Gastrocnemius medialis (tissue), 4 donors: ENCODE results near the gene PLAGL2. TPM values are rescaled to one million over a fixed set of nuclear protein-coding genes. Genes with fewer than 3 reads are reported as not detected.

Experiments
- ATAC-seq, 2 donors: fragments of 150-250 bp; one replicate each; pipeline ENCODE4 v1.9.1; 2016
- DNase-seq, 2 donors: peaks; one replicate each; pipeline ENCODE4 v3.0.0-alpha.2; 2019
- H3K27ac ChIP-seq, 4 donors: fragments of 200-600 bp; sonication (generic); 1 replicate in 1 of 4; 2 replicates in 3 of 4; pipeline ENCODE4 v1.5.1; 2016 to 2018; ENCODE audit warnings: mild to moderate bottlenecking in 2 of 4, moderate library complexity in 1 of 4
- H3K27me3 ChIP-seq, 3 donors: fragments of 200-600 bp; sonication (generic) in 2 of 3; 1 replicate in 1 of 3; 2 replicates in 2 of 3; pipeline versions ENCODE4 v1.5.1 to v1.6.0; 2016 to 2019; ENCODE audit warnings: mild to moderate bottlenecking in 1 of 3, moderate library complexity in 1 of 3
- H3K36me3 ChIP-seq, 2 donors: fragments of 200-600 bp; sonication (generic) in 1 of 2; one replicate each; pipeline ENCODE4 v1.5.1; 2017 to 2018
- H3K4me1 ChIP-seq, 2 donors: fragments of 200-600 bp; sonication (generic) in 1 of 2; one replicate each; pipeline ENCODE4 v1.5.1; 2016 to 2017; ENCODE audit warnings: mild to moderate bottlenecking in 2 of 2
- H3K4me3 ChIP-seq, 4 donors: fragments of 200-600 bp; sonication (generic) in 3 of 4; 1 replicate in 1 of 4; 2 replicates in 3 of 4; pipeline ENCODE4 v1.5.1; 2016 to 2019; ENCODE audit warnings: mild to moderate bottlenecking in 2 of 4
- H3K9me3 ChIP-seq, 3 donors: fragments of 200-600 bp; sonication (generic) in 2 of 3; 1 replicate in 1 of 3; 2 replicates in 2 of 3; pipeline ENCODE4 v1.5.1; 2016 to 2019
- POLR2A ChIP-seq, 2 donors: fragments of 450-650 bp; IDR thresholded peaks; one replicate each; pipeline ENCODE4 v1.6.1; 2017; ENCODE audit warnings: antibody characterized with exemption in 2 of 2, mild to moderate bottlenecking in 2 of 2, moderate library complexity in 2 of 2
- in situ Hi-C, 4 donors: fragments of 200-750 bp; cut with MboI; loops; one replicate each; pipeline versions ENCODE4 v1.15.0 to v1.8.0; 2017; ENCODE audit warnings: low sequenced_read_pairs in 4 of 4
- intact Hi-C: fragments of 100-400 bp; cut with DNase I; formaldehyde crosslinking; loops from one replicate; pipeline ENCODE4 v1.15.1; 2023; ENCODE audit warnings: low total_unique reads
- total RNA-seq, 4 donors: library from RNA; depleted of rRNA; stranded (reverse); fragments of >200 nt; gene quantifications; one replicate each; pipeline versions ENCODE4 v1.1.0 to v1.2.3, GENCODE V29; 2016
- TF ChIP-seq, protein P1 (sequence below), 5 experiments: fragments of 450-650 bp in 3 of 5; fragments of 200-600 bp in 2 of 5; sonication (generic) in 2 of 5; IDR thresholded peaks in 4 of 5; conservative IDR thresholded peaks in 1 of 5; 1 replicate in 4 of 5; 2 replicates in 1 of 5; pipeline ENCODE4 v1.5.1; 2016 to 2019; ENCODE audit warnings: antibody characterized with exemption in 5 of 5, mild to moderate bottlenecking in 3 of 5, moderate library complexity in 3 of 5

Gene PLAGL2
- total RNA-seq, 4 donors from 2014 or later: 1.4 to 6.5 (median 5.8) TPM

DNA sequence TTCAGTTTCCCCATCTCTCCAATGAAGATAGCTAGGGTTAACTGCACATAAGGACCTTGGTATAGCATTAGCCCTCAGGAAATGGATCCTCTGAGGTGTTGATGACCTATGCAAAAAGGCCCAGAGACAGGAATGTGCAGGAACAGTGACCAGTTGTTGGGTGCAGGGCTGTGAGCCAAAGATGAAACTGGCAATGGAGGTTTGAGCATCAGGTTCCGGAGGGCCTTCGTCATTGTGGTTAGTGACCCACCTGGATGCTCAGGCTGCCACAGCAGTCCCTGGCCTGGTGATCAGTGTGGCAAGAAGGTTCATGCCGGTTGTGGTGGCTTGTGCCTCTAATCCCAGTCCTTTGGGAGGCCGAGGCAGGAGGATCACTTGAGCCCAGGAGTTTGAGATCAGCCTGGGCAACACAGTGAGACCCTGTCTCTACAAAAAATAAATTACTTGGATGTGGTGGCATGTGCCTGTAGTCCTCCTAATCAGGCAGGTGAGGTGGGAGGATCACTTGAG lies 54.3 kb downstream of the PLAGL2 start:
- DNase-seq (no peak), ATAC-seq (no peak)
- no peak overlapping the region for H3K27ac ChIP-seq
- TF ChIP-seq, protein P1, sequence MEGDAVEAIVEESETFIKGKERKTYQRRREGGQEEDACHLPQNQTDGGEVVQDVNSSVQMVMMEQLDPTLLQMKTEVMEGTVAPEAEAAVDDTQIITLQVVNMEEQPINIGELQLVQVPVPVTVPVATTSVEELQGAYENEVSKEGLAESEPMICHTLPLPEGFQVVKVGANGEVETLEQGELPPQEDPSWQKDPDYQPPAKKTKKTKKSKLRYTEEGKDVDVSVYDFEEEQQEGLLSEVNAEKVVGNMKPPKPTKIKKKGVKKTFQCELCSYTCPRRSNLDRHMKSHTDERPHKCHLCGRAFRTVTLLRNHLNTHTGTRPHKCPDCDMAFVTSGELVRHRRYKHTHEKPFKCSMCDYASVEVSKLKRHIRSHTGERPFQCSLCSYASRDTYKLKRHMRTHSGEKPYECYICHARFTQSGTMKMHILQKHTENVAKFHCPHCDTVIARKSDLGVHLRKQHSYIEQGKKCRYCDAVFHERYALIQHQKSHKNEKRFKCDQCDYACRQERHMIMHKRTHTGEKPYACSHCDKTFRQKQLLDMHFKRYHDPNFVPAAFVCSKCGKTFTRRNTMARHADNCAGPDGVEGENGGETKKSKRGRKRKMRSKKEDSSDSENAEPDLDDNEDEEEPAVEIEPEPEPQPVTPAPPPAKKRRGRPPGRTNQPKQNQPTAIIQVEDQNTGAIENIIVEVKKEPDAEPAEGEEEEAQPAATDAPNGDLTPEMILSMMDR (IDR thresholded peaks at IDR 0.05 in 4 of 5, conservative IDR thresholded peaks at IDR 0.05 in 1 of 5): no peak
- TF ChIP-seq POLR2A (IDR thresholded peaks at IDR 0.05): no peak
- intact Hi-C loops (no loop called here), in situ Hi-C loops (no loop called here)
- peaks cover 9 to 17% of the 10 kb centered on the region in 2 donors for H3K4me1 ChIP-seq
- H3K4me3 ChIP-seq: no peak overlapping the region
- H3K9me3 ChIP-seq: no peaks in the 10 kb centered on the region
- peaks cover 0 to 59% of the 10 kb centered on the region in 2 donors for H3K36me3 ChIP-seq
- no peaks in the 10 kb centered on the region for H3K27me3 ChIP-seq

DNA sequence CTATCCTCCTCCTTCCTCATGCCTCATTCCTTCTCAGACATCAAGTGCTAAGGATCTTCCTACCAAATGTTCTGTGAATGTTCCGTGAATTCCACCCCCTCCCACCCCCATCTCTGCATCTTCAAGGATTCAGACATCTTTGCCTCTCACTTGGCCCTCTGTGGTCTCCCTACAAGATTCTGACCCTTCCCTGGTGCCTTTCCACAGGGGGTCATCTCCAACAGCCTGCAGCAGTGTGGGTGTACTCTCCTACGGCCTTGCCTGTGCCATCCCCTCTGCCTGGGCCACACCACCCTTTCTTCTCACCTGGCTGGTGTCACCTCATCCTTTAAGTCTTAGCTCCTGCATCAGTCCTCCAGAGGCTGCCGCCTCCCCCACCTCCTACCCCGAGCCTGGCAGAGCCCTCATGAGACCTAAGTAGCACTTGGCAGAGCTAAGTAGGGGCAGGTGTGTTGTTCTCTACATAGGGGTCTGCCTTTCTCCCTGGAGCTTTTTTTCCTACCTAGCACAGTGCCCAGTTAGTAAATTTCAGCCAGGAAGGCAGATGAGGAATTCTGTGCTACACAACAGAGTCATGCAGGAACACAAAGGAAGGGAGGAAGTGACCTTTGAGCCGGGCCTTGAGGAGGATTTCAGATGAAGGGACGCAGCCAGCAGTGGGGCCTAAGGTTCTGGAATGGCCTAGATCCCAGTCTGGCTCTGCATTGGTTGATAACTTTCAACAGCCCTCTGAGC lies 55.0 kb downstream of the PLAGL2 start:
- TF ChIP-seq, protein P1 (IDR thresholded peaks at IDR 0.05 in 4 of 5, conservative IDR thresholded peaks at IDR 0.05 in 1 of 5): no peak
- TF ChIP-seq POLR2A (IDR thresholded peaks at IDR 0.05): no peak
- Histone ChIP-seq H3K36me3 (peaks cover 0 to 59% of the 10 kb centered on the region in 2 donors), H3K4me1 (peaks cover 9 to 17% of the 10 kb centered on the region in 2 donors), H3K27me3 (no peaks in the 10 kb centered on the region), H3K27ac (no peak overlapping the region), H3K4me3 (no peak overlapping the region), H3K9me3 (no peaks in the 10 kb centered on the region)
- DNase-seq (no peak), ATAC-seq (no peak)
- intact Hi-C loops: no loop called here
- in situ Hi-C loops: no loop called here

DNA sequence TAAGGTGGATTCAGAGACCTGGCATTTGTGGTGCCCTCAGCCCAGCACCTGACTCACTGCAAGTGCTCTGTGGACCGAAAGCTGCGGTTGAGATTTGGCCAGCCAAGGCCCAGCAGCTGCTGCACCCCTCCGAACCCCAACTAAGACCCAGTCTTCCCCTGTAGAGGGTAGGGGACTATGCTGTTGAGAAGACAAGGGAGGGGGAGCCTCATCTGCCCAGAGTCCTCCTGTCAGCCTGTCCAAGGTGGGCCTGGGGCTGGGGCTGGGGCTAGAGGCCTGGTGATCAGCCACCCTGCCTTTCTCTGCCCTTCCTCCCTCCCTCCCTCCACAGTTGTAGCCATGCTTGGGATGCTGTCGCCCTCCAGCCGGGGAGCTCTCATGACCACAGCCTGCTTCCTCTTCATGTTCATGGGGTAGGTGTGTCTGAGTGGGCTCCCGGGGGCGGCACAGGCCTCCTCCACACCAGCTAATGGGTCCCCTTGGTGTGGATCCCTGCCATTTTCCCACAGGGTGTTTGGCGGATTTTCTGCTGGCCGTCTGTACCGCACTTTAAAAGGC lies 57.2 kb downstream of the PLAGL2 start:
- no peak for TF ChIP-seq POLR2A (IDR thresholded peaks at IDR 0.05)
- TF ChIP-seq, protein P1 (IDR thresholded peaks at IDR 0.05 in 4 of 5, conservative IDR thresholded peaks at IDR 0.05 in 1 of 5): no peak
- ATAC-seq (no peak), DNase-seq (no peak)
- intact Hi-C loops: no loop called here
- Histone ChIP-seq H3K27me3 (no peaks in the 10 kb centered on the region), H3K27ac (no peak overlapping the region), H3K9me3 (no peaks in the 10 kb centered on the region), H3K4me3 (no peak overlapping the region), H3K4me1 (peaks cover 6 to 12% of the 10 kb centered on the region in 2 donors), H3K36me3 (peaks cover 0 to 76% of the 10 kb centered on the region in 2 donors)
- in situ Hi-C loops: no loop called here

DNA sequence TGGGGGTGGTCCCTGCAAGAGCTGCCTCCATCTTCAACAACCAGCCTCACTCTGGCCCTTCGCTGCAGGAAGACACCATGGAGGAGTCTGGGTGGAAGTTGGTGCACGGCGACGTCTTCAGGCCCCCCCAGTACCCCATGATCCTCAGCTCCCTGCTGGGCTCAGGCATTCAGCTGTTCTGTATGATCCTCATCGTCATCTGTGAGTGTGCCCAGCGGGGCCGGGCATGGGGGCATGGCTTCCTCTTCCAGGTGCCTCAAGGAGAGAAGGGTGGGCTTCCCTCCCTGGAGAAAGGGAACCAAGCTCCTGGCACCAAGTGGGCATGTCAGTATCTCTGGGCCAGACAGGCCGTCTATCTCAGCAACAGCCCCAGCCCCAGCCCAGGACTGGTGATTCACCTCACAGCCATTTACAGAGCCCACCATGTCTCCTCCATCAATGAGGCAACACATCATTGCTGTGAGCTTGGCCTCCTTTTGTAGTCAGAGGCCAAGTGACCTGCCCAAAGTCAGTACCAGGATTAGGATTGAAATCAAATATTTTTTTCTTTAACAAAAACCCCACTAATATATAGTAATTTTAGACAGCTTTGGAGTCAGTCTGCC lies 57.9 kb downstream of the PLAGL2 start:
- DNase-seq (no peak), ATAC-seq (no peak)
- peaks cover 0 to 5% of the 10 kb centered on the region in 2 donors for H3K4me1 ChIP-seq
- TF ChIP-seq, protein P1 (IDR thresholded peaks at IDR 0.05 in 4 of 5, conservative IDR thresholded peaks at IDR 0.05 in 1 of 5): no peak
- no peak for TF ChIP-seq POLR2A (IDR thresholded peaks at IDR 0.05)
- no peaks in the 10 kb centered on the region for H3K9me3 ChIP-seq
- H3K36me3 ChIP-seq: peaks cover 0 to 83% of the 10 kb centered on the region in 2 donors
- no peak overlapping the region for H3K4me3 ChIP-seq
- intact Hi-C loops (no loop called here), in situ Hi-C loops (no loop called here)
- no peak overlapping the region for H3K27ac ChIP-seq
- H3K27me3 ChIP-seq: no peaks in the 10 kb centered on the region
